ENCODE measurements around the gene NADSYN1. TPM values are rescaled to one million over a fixed set of nuclear protein-coding genes. Genes with fewer than 3 reads are reported as not detected.

NADSYN1 gene
- total RNA-seq, 2 experiments from 2014 or later: 106 to 112 TPM

DNA sequence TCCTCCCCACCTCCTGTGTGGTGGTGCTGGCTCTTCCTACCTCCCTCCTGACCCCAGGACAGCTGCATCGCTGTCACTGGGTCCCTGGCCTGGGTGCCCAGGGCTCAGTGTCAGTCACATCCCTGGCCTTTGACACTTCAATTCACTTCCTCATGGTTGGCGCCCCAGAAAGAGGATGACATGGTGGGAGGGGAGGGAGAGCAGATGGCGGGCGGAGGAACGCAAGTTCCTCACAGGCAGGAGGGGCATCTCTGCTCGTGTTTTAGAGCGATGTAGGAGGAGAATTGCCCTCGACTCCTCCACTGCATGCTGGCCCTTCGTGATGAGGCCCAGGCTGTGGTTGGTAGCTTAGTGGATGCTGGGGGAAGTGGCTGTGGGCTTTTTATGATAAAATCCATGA is 38.9 kb downstream of the NADSYN1 start:
- DNase-seq: peak in 1 of 14 experiments; percentile 22
- Mint-ChIP-seq H3K4me3 (no peak overlapping the region), H3K9me3 (no peaks in the 10 kb centered on the region), H3K27me3 (no peaks in the 10 kb centered on the region), H3K27ac (no peak overlapping the region), H3K4me1 (ENCODE audit: low read depth) (no peaks in the 10 kb centered on the region), H3K36me3 (ENCODE audit: low read depth) (peaks cover 93% of the 10 kb centered on the region)
- POLR2A ChIA-PET: no interaction called here
- Histone ChIP-seq H3K9me3 (ENCODE audit: control insufficient read depth in 1 of 2, insufficient read depth in 1 of 2, low read length in 2 of 2) (no peaks in the 10 kb centered on the region), H3K4me3 (ENCODE audit: low read length) (no peak overlapping the region), H3K27me3 (ENCODE audit: control insufficient read depth in 1 of 2, insufficient read depth in 2 of 2, low read length in 2 of 2) (no peaks in the 10 kb centered on the region), H3K36me3 (ENCODE audit: insufficient read depth, low read length) (peaks cover 63% of the 10 kb centered on the region), H3K27ac (ENCODE audit: low read depth in 1 of 2, low read length in 2 of 2) (no peak overlapping the region), H3K4me1 (ENCODE audit: insufficient read depth, low read length) (no peaks in the 10 kb centered on the region)
- no peak for ATAC-seq (ENCODE audit: poor library complexity)
- CTCF ChIA-PET: no interaction called here
- intact Hi-C loops (cut with DNase I, micrococcal nuclease): no loop called here
- no peak for TF ChIP-seq CTCF (IDR thresholded peaks at IDR 0.05)

GRCh38 chr11:71495286-71496230 is 42.6 kb downstream of the NADSYN1 start:
- peaks cover 0 to 2% of the 10 kb centered on the region in 2 experiments for H3K9me3 ChIP-seq (ENCODE audit: control insufficient read depth in 1 of 2, insufficient read depth in 1 of 2, low read length in 2 of 2)
- DNase-seq (peak in 1 of 14 experiments; percentile 27), ATAC-seq (ENCODE audit: poor library complexity) (no peak)
- no peaks in the 10 kb centered on the region for H3K4me1 Mint-ChIP-seq (ENCODE audit: low read depth)
- peaks cover 87% of the 10 kb centered on the region for H3K36me3 ChIP-seq (ENCODE audit: insufficient read depth, low read length)
- no peak overlapping the region for H3K27ac ChIP-seq (ENCODE audit: low read depth in 1 of 2, low read length in 2 of 2)
- H3K4me3 ChIP-seq (ENCODE audit: low read length): no peak overlapping the region
- H3K27me3 Mint-ChIP-seq: no peaks in the 10 kb centered on the region
- no peak overlapping the region for H3K27ac Mint-ChIP-seq
- no peaks in the 10 kb centered on the region for H3K4me1 ChIP-seq (ENCODE audit: insufficient read depth, low read length)
- CTCF ChIA-PET: no interaction called here
- no peak overlapping the region for H3K4me3 Mint-ChIP-seq
- H3K36me3 Mint-ChIP-seq (ENCODE audit: low read depth): peaks cover 95% of the 10 kb centered on the region
- intact Hi-C loops (cut with DNase I, micrococcal nuclease): no loop called here
- H3K9me3 Mint-ChIP-seq: no peaks in the 10 kb centered on the region
- H3K27me3 ChIP-seq (ENCODE audit: control insufficient read depth in 1 of 2, insufficient read depth in 2 of 2, low read length in 2 of 2): no peaks in the 10 kb centered on the region
- POLR2A ChIA-PET: no interaction called here
- TF ChIP-seq CTCF (IDR thresholded peaks at IDR 0.05): no peak

GRCh38 chr11:71496421-71496820 is 43.4 kb downstream of the NADSYN1 start:
- H3K36me3 Mint-ChIP-seq (ENCODE audit: low read depth): peaks cover 95% of the 10 kb centered on the region
- H3K27me3 Mint-ChIP-seq: no peaks in the 10 kb centered on the region
- no peaks in the 10 kb centered on the region for H3K27me3 ChIP-seq (ENCODE audit: control insufficient read depth in 1 of 2, insufficient read depth in 2 of 2, low read length in 2 of 2)
- H3K4me3 Mint-ChIP-seq: no peak overlapping the region
- DNase-seq (no peak), ATAC-seq (ENCODE audit: poor library complexity) (no peak)
- H3K36me3 ChIP-seq (ENCODE audit: insufficient read depth, low read length): peaks cover 87% of the 10 kb centered on the region
- no peak overlapping the region for H3K4me3 ChIP-seq (ENCODE audit: low read length)
- CTCF ChIA-PET: no interaction called here
- H3K27ac Mint-ChIP-seq: no peak overlapping the region
- peaks cover 0 to 9% of the 10 kb centered on the region in 2 experiments for H3K9me3 ChIP-seq (ENCODE audit: control insufficient read depth in 1 of 2, insufficient read depth in 1 of 2, low read length in 2 of 2)
- no peaks in the 10 kb centered on the region for H3K4me1 ChIP-seq (ENCODE audit: insufficient read depth, low read length)
- POLR2A ChIA-PET: no interaction called here
- H3K4me1 Mint-ChIP-seq (ENCODE audit: low read depth): no peaks in the 10 kb centered on the region
- H3K9me3 Mint-ChIP-seq: no peaks in the 10 kb centered on the region
- TF ChIP-seq CTCF (IDR thresholded peaks at IDR 0.05): no peak
- intact Hi-C loops (cut with DNase I, micrococcal nuclease): no loop called here
- H3K27ac ChIP-seq (ENCODE audit: low read depth in 1 of 2, low read length in 2 of 2): no peak overlapping the region

All from CD4-positive, alpha-beta T cell (primary cell).